Omental fat pad (tissue), 4 donors: ENCODE measurements around the gene NGDN. TPM values are rescaled to one million over a fixed set of nuclear protein-coding genes. Genes with fewer than 3 reads are reported as not detected.

Experiments
- ATAC-seq: fragments of 150-250 bp; one replicate; pipeline ENCODE4 v1.9.1; 2016; ENCODE audit warnings: mild to moderate bottlenecking, moderate library complexity; ENCODE audit not compliant: low FRiP score
- DNase-seq: peaks from one replicate; pipeline ENCODE4 v3.0.0-alpha.2; 2019; ENCODE audit warnings: low spot score
- total RNA-seq, 4 donors: library from RNA; depleted of rRNA; stranded (reverse); fragments of >200 nt; gene quantifications; one replicate each; pipeline ENCODE4 v1.1.0, GENCODE V29; 2016
- TF ChIP-seq, protein P1 (sequence below), 3 donors: fragments of 450-650 bp; IDR thresholded peaks; one replicate each; pipeline ENCODE4 v1.5.1; 2016 to 2017; ENCODE audit warnings: antibody characterized with exemption in 3 of 3, mild to moderate bottlenecking in 3 of 3, moderate library complexity in 2 of 3

NGDN gene
- total RNA-seq, 4 donors from 2014 or later = 25.4 to 62.3 (median 33.5) TPM

DNA sequence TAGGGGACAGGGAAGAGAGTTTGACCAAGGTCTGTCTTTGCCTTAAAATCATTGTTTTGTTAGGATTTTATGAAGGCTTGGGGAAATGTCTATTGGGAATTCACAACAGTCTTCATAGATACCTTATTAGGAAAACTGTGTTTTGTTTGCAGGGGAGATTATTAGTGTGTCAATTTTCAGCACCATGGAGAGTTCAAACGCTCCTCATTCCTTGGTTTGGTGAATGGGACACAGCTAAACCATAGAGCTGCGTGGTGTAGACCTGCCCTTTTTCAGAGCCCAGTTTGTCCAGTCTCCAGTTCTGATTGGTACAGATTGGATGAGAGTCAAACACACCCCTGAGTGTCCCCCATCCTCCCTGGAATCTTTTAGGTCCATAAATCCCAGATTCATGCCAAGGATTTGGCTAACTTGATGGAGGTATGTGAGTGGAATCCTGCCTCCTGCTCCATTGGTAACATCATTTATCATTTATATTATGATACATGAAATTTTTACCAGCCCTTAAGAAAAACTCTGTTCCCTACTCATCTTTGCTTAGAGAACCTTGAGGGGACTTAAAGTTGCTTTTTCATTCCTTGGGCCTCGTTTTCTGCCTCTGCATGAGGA is 12.0 kb downstream of the NGDN start:
- DNase-seq (no peak), ATAC-seq (no peak)
- TF ChIP-seq, protein P1, sequence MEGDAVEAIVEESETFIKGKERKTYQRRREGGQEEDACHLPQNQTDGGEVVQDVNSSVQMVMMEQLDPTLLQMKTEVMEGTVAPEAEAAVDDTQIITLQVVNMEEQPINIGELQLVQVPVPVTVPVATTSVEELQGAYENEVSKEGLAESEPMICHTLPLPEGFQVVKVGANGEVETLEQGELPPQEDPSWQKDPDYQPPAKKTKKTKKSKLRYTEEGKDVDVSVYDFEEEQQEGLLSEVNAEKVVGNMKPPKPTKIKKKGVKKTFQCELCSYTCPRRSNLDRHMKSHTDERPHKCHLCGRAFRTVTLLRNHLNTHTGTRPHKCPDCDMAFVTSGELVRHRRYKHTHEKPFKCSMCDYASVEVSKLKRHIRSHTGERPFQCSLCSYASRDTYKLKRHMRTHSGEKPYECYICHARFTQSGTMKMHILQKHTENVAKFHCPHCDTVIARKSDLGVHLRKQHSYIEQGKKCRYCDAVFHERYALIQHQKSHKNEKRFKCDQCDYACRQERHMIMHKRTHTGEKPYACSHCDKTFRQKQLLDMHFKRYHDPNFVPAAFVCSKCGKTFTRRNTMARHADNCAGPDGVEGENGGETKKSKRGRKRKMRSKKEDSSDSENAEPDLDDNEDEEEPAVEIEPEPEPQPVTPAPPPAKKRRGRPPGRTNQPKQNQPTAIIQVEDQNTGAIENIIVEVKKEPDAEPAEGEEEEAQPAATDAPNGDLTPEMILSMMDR (IDR thresholded peaks at IDR 0.05) = no peak

DNA sequence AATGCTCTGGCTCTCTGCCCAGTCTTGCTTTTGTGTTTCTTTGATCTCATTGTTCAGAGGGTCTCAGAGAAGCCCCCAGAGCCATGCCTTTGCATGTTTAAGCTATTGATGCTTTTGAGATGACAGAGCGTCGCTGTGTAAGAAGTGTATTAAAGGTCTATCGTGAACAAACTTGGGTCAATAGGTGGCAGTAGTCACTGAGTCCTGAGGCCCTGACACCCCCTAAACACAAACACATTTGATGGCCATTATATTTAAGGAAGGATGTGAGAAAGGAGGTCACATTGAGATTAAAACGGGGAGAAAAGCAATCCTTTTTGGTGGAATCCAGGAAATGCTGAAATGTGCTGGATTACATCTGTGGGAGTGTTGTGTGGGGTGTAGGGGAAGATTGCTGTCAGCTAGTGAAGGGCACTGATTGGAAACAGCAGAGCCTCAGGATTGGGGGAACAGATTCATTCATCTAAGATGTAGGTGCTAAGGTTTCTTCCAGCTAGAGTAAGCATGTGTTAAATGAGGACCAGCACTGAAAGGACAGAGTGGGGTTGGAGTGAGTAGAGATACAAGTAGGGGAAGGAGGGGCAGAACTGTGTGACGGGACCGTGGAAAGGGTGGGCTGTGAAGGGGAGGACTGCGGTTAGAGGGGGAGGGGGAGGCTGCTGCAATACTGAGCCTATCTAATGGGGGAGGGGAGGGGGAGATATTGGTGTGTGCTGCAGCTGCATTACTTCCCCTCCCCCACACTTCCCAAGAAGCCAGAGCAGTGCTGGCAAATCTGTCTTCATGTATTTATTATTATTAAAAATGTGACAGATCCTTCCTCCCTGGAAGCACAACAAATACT is 12.7 kb downstream of the NGDN start:
- ATAC-seq = no peak
- TF ChIP-seq, protein P1 (IDR thresholded peaks at IDR 0.05) = no peak

DNA sequence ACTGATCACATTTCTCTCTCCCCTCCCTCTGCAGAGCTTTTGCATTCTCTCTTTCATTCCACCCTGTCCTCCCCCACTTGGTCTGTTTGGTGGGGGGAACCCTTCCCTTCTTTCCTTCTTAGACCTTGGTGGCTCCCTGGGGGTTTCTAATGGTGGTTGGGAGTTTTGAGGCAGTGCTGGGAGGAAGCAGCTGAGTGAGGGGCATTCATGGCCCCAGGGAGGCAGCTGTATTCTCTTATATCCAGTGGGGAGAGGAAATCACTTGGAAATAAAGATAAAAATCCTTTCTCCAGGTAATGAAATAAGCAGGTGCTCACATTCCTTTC is 13.3 kb downstream of the NGDN start:
- TF ChIP-seq, protein P1 (IDR thresholded peaks at IDR 0.05) = no peak
- no peak for DNase-seq
- ATAC-seq = no peak

More for the DNA sequence above, 12.7 kb downstream of the NGDN start:
- no peak for DNase-seq

DNA sequence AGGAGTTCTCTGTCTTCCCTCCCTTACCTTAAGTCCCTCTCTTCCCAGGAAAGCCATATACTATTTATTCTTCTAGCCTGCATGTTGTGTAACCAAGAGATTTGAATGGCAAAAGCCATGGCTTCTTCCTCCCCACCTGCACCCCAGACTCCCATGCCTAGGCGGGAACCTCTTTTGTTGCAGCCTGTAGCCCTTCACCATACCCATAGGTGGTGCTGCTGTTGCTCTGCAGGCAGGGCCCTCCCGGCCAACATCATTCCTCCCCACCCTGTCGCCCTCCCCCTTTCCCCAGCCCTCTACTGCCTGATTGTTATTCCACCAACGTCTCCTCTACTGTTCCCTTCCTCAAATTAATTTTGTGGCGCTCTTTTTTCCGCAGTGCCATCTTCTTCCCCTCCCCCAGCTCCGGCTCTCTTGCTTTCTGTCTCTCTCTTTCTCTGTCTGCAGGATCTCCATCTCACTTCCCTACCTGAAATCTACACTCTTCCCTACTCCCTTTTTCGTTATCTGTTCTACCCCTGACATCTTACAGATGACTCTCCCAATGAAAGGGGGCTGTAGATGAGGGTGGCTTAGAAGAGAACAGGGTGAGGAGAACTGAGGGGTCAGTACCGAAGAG is 13.8 kb downstream of the NGDN start:
- TF ChIP-seq, protein P1 (IDR thresholded peaks at IDR 0.05) = no peak
- DNase-seq (no peak), ATAC-seq (no peak)

DNA sequence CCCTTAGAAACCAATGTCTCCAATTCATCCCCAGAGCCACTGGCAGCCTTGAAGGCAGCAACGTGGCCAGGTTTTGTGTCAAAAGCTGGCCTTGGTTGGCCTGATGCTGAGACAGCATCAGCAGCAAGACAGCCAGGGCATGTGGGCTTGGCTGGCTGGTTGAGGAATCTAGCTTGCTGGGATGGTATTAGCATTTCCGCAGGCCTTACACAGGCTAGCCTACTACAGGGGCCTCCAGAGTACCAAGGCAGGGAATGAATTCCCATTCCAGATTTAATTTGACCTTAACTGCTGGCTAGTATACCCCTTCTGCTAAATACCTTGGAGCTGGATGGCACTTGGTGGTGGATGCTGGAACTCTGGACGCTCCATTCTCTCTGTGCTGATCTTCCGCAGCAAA is 15.8 kb downstream of the NGDN start:
- DNase-seq = no peak
- ATAC-seq = no peak
- TF ChIP-seq, protein P1 (IDR thresholded peaks at IDR 0.05) = no peak

DNA sequence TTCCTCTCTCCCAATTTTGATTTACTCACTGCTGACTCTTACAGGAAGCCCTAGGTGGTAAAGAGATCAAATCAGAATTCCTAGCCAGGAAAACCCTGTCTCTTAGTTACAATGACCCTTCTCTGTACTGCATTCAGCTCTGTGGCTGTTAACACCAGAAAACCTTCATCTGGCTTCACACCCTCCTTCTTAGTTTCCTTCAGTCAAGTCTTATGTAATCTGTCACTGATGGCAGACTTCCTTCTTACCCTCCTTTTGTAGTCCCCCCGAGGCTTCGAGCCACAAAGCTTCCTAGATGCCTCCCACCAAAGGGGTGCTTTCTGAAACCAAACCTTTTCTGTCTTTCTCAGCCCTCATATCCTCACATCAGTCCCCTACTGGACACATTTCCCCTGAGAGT is 16.5 kb downstream of the NGDN start:
- TF ChIP-seq, protein P1 (IDR thresholded peaks at IDR 0.05) = no peak
- ATAC-seq = no peak
- DNase-seq = no peak
